ENCODE data around the gene TENT4B. TPM values are rescaled to one million over a fixed set of nuclear protein-coding genes. Genes with fewer than 3 reads are reported as not detected.

The TENT4B gene
- polyA plus RNA-seq, 1 of the 3 experiments (the other 2 are of a cell fraction), result 5.6 TPM

DNA sequence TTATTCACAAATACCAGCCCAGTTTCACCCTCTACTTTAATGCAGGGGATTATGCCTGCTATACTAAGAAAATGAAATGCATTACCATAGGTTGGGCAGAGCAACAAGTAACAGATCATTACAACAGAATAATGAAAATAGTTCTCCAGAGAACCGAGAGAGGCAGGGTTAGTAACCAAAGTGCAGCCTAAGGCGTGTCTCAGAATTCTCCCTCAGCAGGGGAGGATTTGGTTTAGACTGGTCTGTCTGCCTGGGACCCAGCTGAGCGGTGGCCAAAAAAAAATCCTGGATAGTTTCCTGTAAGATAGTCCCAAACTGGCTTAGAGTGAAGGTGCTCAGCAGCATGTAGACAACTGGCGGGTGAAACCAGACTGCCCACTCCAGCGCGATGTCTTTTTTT lies 82.5 kb downstream of the TENT4B start:
- peaks cover 0 to 9% of the 10 kb centered on the region in 2 experiments; a peak in 1 of 4 replicates for H3K4me1 ChIP-seq (ENCODE audit: control insufficient read depth in 1 of 2, insufficient read depth in 2 of 2, low read depth in 1 of 2, low read length in 1 of 2)
- no peaks in the 10 kb centered on the region for H3K27me3 ChIP-seq (ENCODE audit: insufficient read depth)
- H3K79me2 ChIP-seq (ENCODE audit: insufficient read depth), result no peaks in the 10 kb centered on the region
- DNase-seq, result no peak
- CTCF ChIA-PET, result interaction anchor here (1.7 to 2.3 kb wide), 3 partner anchors 9 to 120 kb away, joined by 3 to 8 read pairs (median 4); no protein-coding TSS in a partner anchor
- no peak overlapping the region for H3K4me2 ChIP-seq
- no peak for TF ChIP-seq TCF12 (IDR thresholded peaks at IDR 0.05)
- TF ChIP-seq IRF3 (IDR thresholded peaks at IDR 0.05; ENCODE audit: low read depth, low read length), result no peak
- no peaks in the 10 kb centered on the region for H3K9me3 ChIP-seq
- H4K20me1 ChIP-seq (ENCODE audit: insufficient read depth), result no peaks in the 10 kb centered on the region
- H3K36me3 ChIP-seq (replicated peaks in 1 of 2; ENCODE audit: control insufficient read depth in 1 of 2, insufficient read depth in 2 of 2, low read length in 1 of 2), result peaks cover 6 to 11% of the 10 kb centered on the region in 2 experiments
- H3K27ac ChIP-seq (ENCODE audit: low read depth in 2 of 2, low read length in 1 of 2), result no peak overlapping the region
- WGBS (ENCODE audit: low lambda C conversion rate), result 88% methylated on average over 6 of the region's 6 CpGs
- H3F3A ChIP-seq (replicated peaks; ENCODE audit: insufficient read depth), result no peaks in the 10 kb centered on the region
- H3K4me3 ChIP-seq (ENCODE audit: low read depth in 2 of 2, low read length in 1 of 2), result no peak overlapping the region
- no peak overlapping the region for H2AFZ ChIP-seq (ENCODE audit: low read depth)
- POLR2A ChIA-PET, result no interaction called here
- no peaks in the 10 kb centered on the region for H3K9me2 ChIP-seq
- H3K9ac ChIP-seq, result no peak overlapping the region; the same call in 1 of the 2 replicates

DNA sequence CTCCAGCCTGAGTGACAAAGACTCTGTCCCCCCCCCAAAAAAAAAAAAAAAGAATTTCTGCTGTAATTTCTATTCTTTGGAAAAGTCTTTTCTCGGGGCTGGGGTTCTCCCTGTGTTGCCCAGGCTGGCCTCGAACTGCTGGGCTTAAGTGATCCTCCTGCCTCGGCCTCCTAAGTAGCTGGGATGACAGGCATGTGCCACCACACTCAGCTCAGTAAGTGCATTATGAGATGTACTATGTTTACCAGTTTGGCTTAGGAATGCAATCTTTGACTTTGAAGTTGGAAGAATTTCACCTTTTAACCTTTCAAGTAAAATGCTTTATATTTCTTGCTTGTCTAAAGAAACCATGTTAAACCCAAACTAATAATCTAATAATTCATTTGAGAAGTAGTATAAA lies 85.2 kb downstream of the TENT4B start:
- Histone ChIP-seq H3K9me3 (no peaks in the 10 kb centered on the region), H3K79me2 (ENCODE audit: insufficient read depth) (no peaks in the 10 kb centered on the region), H3K9ac (no peak overlapping the region), H2AFZ (ENCODE audit: low read depth) (no peak overlapping the region), H3K27ac (ENCODE audit: low read depth in 2 of 2, low read length in 1 of 2) (no peak overlapping the region), H3F3A (replicated peaks; ENCODE audit: insufficient read depth) (no peaks in the 10 kb centered on the region), H3K4me1 (ENCODE audit: control insufficient read depth in 1 of 2, insufficient read depth in 2 of 2, low read depth in 1 of 2, low read length in 1 of 2) (peaks cover 0 to 9% of the 10 kb centered on the region in 2 experiments; a peak in 2 of 4 replicates), H3K9me2 (no peaks in the 10 kb centered on the region), H3K4me3 (ENCODE audit: low read depth in 2 of 2, low read length in 1 of 2) (no peak overlapping the region), H4K20me1 (ENCODE audit: insufficient read depth) (no peaks in the 10 kb centered on the region), H3K4me2 (no peak overlapping the region), H3K36me3 (replicated peaks in 1 of 2; ENCODE audit: control insufficient read depth in 1 of 2, insufficient read depth in 2 of 2, low read length in 1 of 2) (peaks cover 0 to 2% of the 10 kb centered on the region in 2 experiments), H3K27me3 (ENCODE audit: insufficient read depth) (no peaks in the 10 kb centered on the region)
- ChIA-PET CTCF (no interaction called here), POLR2A (no interaction called here)
- DNase-seq, result no peak
- 86% methylated on average over 3 of the region's 3 CpGs for WGBS (ENCODE audit: low lambda C conversion rate)
- TF ChIP-seq, protein P1, sequence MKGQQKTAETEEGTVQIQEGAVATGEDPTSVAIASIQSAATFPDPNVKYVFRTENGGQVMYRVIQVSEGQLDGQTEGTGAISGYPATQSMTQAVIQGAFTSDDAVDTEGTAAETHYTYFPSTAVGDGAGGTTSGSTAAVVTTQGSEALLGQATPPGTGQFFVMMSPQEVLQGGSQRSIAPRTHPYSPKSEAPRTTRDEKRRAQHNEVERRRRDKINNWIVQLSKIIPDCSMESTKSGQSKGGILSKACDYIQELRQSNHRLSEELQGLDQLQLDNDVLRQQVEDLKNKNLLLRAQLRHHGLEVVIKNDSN (IDR thresholded peaks at IDR 0.05; ENCODE audit: borderline replicate concordance, low read depth), result no peak
- TF ChIP-seq MXI1 (IDR thresholded peaks at IDR 0.05; ENCODE audit: low read depth, low read length), result no peak
- TF ChIP-seq RAD21 (IDR thresholded peaks at IDR 0.05; ENCODE audit: low read length), result no peak
- TF ChIP-seq EP300 (IDR thresholded peaks at IDR 0.05; ENCODE audit: borderline replicate concordance in 1 of 2, low read depth in 1 of 2, low read length in 1 of 2), result no peak
- TF ChIP-seq RXRA (IDR thresholded peaks at IDR 0.05; ENCODE audit: borderline replicate concordance, low read depth), result no peak
- TF ChIP-seq FOSL2 (IDR thresholded peaks at IDR 0.05; ENCODE audit: borderline replicate concordance, low read depth), result no peak
- no peak for TF ChIP-seq TAF1 (IDR thresholded peaks at IDR 0.05; ENCODE audit: borderline replicate concordance, low read depth, low read length)
- TF ChIP-seq USF2 (IDR thresholded peaks at IDR 0.05; ENCODE audit: borderline replicate concordance, low read depth, low read length), result no peak
- TF ChIP-seq TCF12 (IDR thresholded peaks at IDR 0.05), result no peak
- TF ChIP-seq CHD2 (IDR thresholded peaks at IDR 0.05; ENCODE audit: low read length, partially characterized antibody), result no peak
- no peak for TF ChIP-seq REST (IDR thresholded peaks at IDR 0.05; ENCODE audit: low read depth, low read length)
- TF ChIP-seq FOXM1 (IDR thresholded peaks at IDR 0.05; ENCODE audit: low read depth), result no peak
- no peak for TF ChIP-seq SIN3A (IDR thresholded peaks at IDR 0.05; ENCODE audit: borderline replicate concordance, low read depth, low read length)
- no peak for TF ChIP-seq RCOR1 (IDR thresholded peaks at IDR 0.05; ENCODE audit: low read length)
- TF ChIP-seq MEF2A (IDR thresholded peaks at IDR 0.05; ENCODE audit: borderline replicate concordance, low read depth), result no peak
- TF ChIP-seq SMC3 (IDR thresholded peaks at IDR 0.05; ENCODE audit: low read depth, low read length), result no peak

Measured in SK-N-SH (cell line).